Measurements from ENCODE around the gene ACAP1.
"Not testable (repeated sequence)": the region's sequence is repeated elsewhere in the genome, so short reads cannot be mapped to it uniquely, and the experiment has no call there.

Gene ACAP1

GRCh38 chr17:7367083-7367482, 30.8 kb downstream of the ACAP1 start:
- peaks cover 15% of the 10 kb centered on the region for H3K27me3 ChIP-seq
- no peak for TF ChIP-seq CTCF (IDR thresholded peaks at IDR 0.05)
- H3K36me3 ChIP-seq = no peaks in the 10 kb centered on the region
- no peaks in the 10 kb centered on the region for H3K9me3 ChIP-seq
- no peaks in the 10 kb centered on the region for H3K4me1 ChIP-seq (ENCODE audit: control insufficient read depth in 1 of 2, insufficient read depth in 1 of 2, low read depth in 1 of 2, low read length in 1 of 2)
- no peak overlapping the region for H3K27ac ChIP-seq
- no peak overlapping the region for H3K4me3 ChIP-seq (ENCODE audit: low read depth in 1 of 2, low read length in 1 of 2)

GRCh38 chr17:7367918-7368598, 31.7 kb downstream of the ACAP1 start:
- H3K9me3 ChIP-seq = no peaks in the 10 kb centered on the region
- no peaks in the 10 kb centered on the region for H3K36me3 ChIP-seq
- no peaks in the 10 kb centered on the region for H3K4me1 ChIP-seq (ENCODE audit: control insufficient read depth in 1 of 2, insufficient read depth in 1 of 2, low read depth in 1 of 2, low read length in 1 of 2)
- TF ChIP-seq CTCF (IDR thresholded peaks at IDR 0.05) = no peak
- no peak overlapping the region for H3K4me3 ChIP-seq (ENCODE audit: low read depth in 1 of 2, low read length in 1 of 2)
- peaks cover 15% of the 10 kb centered on the region for H3K27me3 ChIP-seq
- H3K27ac ChIP-seq = no peak overlapping the region

- not testable (repeated sequence) for H3K4me1 ChIP-seq (ENCODE audit: control insufficient read depth in 1 of 2, insufficient read depth in 1 of 2, low read depth in 1 of 2, low read length in 1 of 2); H3K36me3 ChIP-seq; H3K9me3 ChIP-seq; H3K27ac ChIP-seq; H3K4me3 ChIP-seq (ENCODE audit: low read depth in 1 of 2, low read length in 1 of 2)
- H3K27me3 ChIP-seq = peaks cover 15% of the 10 kb centered on the region
These were observed 32.3 kb downstream of the ACAP1 start for GRCh38 chr17:7368599-7368994.

- Histone ChIP-seq H3K9me3 (no peaks in the 10 kb centered on the region), H3K4me3 (ENCODE audit: low read depth in 1 of 2, low read length in 1 of 2) (no peak overlapping the region), H3K36me3 (no peaks in the 10 kb centered on the region), H3K4me1 (ENCODE audit: control insufficient read depth in 1 of 2, insufficient read depth in 1 of 2, low read depth in 1 of 2, low read length in 1 of 2) (no peaks in the 10 kb centered on the region), H3K27ac (no peak overlapping the region), H3K27me3 (peaks cover 15% of the 10 kb centered on the region)
- no peak for TF ChIP-seq CTCF (IDR thresholded peaks at IDR 0.05)
These were observed 33.5 kb downstream of the ACAP1 start for GRCh38 chr17:7369825-7370224.

GRCh38 chr17:7370853-7371252, 34.5 kb downstream of the ACAP1 start:
- no peaks in the 10 kb centered on the region for H3K36me3 ChIP-seq
- no peaks in the 10 kb centered on the region for H3K9me3 ChIP-seq
- no peak overlapping the region for H3K4me3 ChIP-seq (ENCODE audit: low read depth in 1 of 2, low read length in 1 of 2)
- no peaks in the 10 kb centered on the region for H3K4me1 ChIP-seq (ENCODE audit: control insufficient read depth in 1 of 2, insufficient read depth in 1 of 2, low read depth in 1 of 2, low read length in 1 of 2)
- H3K27ac ChIP-seq = no peak overlapping the region
- peaks cover 19% of the 10 kb centered on the region for H3K27me3 ChIP-seq
- no peak for TF ChIP-seq CTCF (IDR thresholded peaks at IDR 0.05)

- Histone ChIP-seq H3K4me1 (ENCODE audit: control insufficient read depth in 1 of 2, insufficient read depth in 1 of 2, low read depth in 1 of 2, low read length in 1 of 2) (no peaks in the 10 kb centered on the region), H3K36me3 (no peaks in the 10 kb centered on the region), H3K27ac (no peak overlapping the region), H3K27me3 (peaks cover 47% of the 10 kb centered on the region), H3K4me3 (ENCODE audit: low read depth in 1 of 2, low read length in 1 of 2) (no peak overlapping the region), H3K9me3 (no peaks in the 10 kb centered on the region)
- no peak for TF ChIP-seq CTCF (IDR thresholded peaks at IDR 0.05)
These were observed 38.0 kb downstream of the ACAP1 start for GRCh38 chr17:7374353-7374752.

Measured in neutrophil (primary cell).